Measurements from ENCODE around the gene THAP7. TPM values are rescaled to one million over a fixed set of nuclear protein-coding genes. Genes with fewer than 3 reads are reported as not detected.

THAP7 gene
- total and polyA plus RNA-seq, 2 donors from 2014 or later, result 25.5 to 44.1 TPM

DNA sequence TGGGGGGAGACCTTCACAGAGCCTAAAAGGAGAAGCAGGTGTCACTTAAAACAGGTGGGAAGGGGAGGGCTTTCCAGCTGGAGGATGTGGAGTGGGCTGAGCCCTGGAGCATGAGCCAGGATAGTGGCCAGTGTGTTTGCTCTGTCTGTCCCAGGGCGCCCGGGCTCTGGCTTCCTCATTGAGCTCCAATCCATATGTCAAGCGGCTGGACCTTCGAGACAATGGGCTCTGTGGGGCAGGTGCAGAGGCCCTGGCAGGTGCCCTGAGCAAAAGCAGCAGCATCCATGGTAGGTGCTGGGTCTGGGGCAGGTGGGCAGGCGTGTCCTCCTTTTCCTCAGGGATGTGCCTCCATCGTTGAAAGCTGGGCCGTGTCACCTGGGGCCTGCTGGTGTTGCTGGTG lies 45.8 kb upstream of the THAP7 start:
- Histone ChIP-seq H3K4me3 (ENCODE audit: low read length in 3 of 3) (no peak overlapping the region), H3K4me1 (ENCODE audit: control insufficient read depth in 2 of 3, insufficient read depth in 2 of 3, low read depth in 1 of 3, low read length in 3 of 3) (peaks cover 0 to 6% (median 0%) of the 10 kb centered on the region in 3 donors), H3K27me3 (ENCODE audit: control insufficient read depth, insufficient read depth, low read length) (no peaks in the 10 kb centered on the region), H3K27ac (ENCODE audit: low read depth in 2 of 2, low read length in 2 of 2) (no peak overlapping the region), H3K9ac (ENCODE audit: low read length in 3 of 3) (no peak overlapping the region), H3K36me3 (ENCODE audit: control insufficient read depth in 2 of 3, insufficient read depth in 3 of 3, low read length in 3 of 3) (no peaks in the 10 kb centered on the region), H3K9me3 (ENCODE audit: control insufficient read depth in 2 of 3, insufficient read depth in 1 of 3, low read length in 3 of 3) (no peaks in the 10 kb centered on the region)
- intact Hi-C loops (cut with DNase I), result no loop called here
- no peak for FAIRE-seq
- DNase-seq, result no peak
- TF ChIP-seq, protein P1, sequence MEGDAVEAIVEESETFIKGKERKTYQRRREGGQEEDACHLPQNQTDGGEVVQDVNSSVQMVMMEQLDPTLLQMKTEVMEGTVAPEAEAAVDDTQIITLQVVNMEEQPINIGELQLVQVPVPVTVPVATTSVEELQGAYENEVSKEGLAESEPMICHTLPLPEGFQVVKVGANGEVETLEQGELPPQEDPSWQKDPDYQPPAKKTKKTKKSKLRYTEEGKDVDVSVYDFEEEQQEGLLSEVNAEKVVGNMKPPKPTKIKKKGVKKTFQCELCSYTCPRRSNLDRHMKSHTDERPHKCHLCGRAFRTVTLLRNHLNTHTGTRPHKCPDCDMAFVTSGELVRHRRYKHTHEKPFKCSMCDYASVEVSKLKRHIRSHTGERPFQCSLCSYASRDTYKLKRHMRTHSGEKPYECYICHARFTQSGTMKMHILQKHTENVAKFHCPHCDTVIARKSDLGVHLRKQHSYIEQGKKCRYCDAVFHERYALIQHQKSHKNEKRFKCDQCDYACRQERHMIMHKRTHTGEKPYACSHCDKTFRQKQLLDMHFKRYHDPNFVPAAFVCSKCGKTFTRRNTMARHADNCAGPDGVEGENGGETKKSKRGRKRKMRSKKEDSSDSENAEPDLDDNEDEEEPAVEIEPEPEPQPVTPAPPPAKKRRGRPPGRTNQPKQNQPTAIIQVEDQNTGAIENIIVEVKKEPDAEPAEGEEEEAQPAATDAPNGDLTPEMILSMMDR (IDR thresholded peaks at IDR 0.05; ENCODE audit: borderline replicate concordance, extremely low read depth, insufficient read depth), result no peak

DNA sequence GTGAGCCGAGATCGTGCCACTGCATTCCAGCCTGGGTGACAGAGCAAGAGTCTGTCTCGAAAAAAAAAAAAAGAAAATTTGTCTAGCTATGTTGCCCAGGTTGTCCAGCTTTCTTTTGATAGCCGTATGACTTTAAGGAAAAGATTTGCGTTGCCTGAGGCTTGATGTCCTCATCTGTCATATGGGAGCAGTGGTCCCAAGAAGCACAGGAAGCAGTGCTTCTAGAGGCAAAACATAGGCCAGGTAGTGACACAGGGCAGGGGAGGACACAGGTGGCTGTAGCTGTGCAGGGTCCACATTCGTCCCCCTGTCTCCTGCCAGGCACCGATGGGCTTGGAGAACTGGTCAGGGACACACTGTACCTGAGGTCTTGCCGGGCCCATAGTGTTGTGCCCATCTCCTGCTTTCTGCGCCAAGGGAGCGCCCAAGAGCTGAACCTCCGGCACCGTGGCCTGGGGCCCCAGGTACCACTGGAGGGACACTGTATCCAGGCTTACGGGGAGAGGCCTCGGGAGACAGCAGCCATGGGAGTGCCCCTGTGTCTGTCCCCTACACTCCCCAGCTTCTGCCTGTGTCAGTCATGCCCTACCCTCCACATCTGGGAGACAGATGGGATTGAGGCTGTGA lies 45.2 kb upstream of the THAP7 start:
- no peak for DNase-seq
- intact Hi-C loops (cut with DNase I), result no loop called here

DNA sequence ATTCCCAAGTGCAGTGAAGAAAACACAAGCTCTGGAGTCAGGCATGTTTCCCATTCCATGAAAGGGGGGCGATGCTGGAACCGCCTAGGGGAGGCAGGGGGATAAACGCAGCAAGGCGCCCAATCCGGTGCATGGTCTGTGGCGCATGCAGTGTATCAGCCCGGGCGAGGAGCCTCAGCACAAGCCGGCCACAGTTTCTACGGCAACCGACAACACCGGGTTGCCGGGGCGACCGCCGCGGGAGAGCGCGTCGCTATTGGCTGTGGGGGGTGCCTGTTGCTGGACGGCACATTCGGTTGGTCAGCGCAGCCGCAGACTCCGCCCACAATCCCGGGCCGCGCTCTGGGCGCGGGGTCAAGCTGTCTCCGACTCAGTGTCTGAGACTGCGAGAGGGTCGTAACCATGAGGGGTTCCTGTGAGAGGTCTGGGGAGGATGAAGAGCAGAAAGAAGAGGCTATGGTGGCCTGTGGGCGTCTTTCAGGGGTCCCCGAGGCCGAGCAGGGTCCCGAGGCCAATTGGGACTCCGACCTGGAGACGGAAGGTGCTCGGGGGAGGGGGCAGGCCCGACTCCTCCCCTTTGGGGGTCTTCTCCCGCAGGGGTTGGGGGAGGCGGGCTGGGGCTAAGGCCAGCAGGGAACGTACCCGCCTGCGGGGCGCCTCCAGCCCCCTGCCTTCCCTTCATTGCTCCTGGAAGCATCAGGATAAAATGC lies 43.8 kb upstream of the THAP7 start, which contains the start of gene LRRC74B:
Gene LRRC74B, plus strand, starts transcription at position 362 of the 710 bp plus-strand sequence. Its CDS starts 41 bp downstream, at position 403.
- Histone ChIP-seq H3K9ac (ENCODE audit: low read length in 3 of 3) (peak within 1 kb of the TSS in 1 of 3 donors; percentile 31), H3K27ac (ENCODE audit: low read depth in 2 of 2, low read length in 2 of 2) (no peak within 1 kb of the TSS), H3K4me1 (ENCODE audit: control insufficient read depth in 2 of 3, insufficient read depth in 2 of 3, low read depth in 1 of 3, low read length in 3 of 3) (peaks cover 0 to 6% (median 0%) of the 10 kb centered on the region in 3 donors), H3K27me3 (ENCODE audit: control insufficient read depth, insufficient read depth, low read length) (no peaks in the 10 kb centered on the region), H3K9me3 (ENCODE audit: control insufficient read depth in 2 of 3, insufficient read depth in 1 of 3, low read length in 3 of 3) (no peaks in the 10 kb centered on the region), H3K36me3 (ENCODE audit: control insufficient read depth in 2 of 3, insufficient read depth in 3 of 3, low read length in 3 of 3) (no peaks in the 10 kb centered on the region), H3K4me3 (ENCODE audit: low read length in 3 of 3) (peak within 1 kb of the TSS; percentile 51 to 66 (median 59))
- peak; percentile 96 to 97 (median 96) for DNase-seq
- FAIRE-seq, result no peak
- intact Hi-C loops (cut with DNase I), result no loop called here
- TF ChIP-seq, protein P1 (IDR thresholded peaks at IDR 0.05; ENCODE audit: borderline replicate concordance, extremely low read depth, insufficient read depth), result no peak

More for the DNA sequence above, 45.2 kb upstream of the THAP7 start:
- Histone ChIP-seq H3K36me3 (ENCODE audit: control insufficient read depth in 2 of 3, insufficient read depth in 3 of 3, low read length in 3 of 3) (no peaks in the 10 kb centered on the region), H3K27me3 (ENCODE audit: control insufficient read depth, insufficient read depth, low read length) (no peaks in the 10 kb centered on the region), H3K9ac (ENCODE audit: low read length in 3 of 3) (no peak overlapping the region), H3K4me3 (ENCODE audit: low read length in 3 of 3) (no peak overlapping the region), H3K9me3 (ENCODE audit: control insufficient read depth in 2 of 3, insufficient read depth in 1 of 3, low read length in 3 of 3) (no peaks in the 10 kb centered on the region), H3K4me1 (ENCODE audit: control insufficient read depth in 2 of 3, insufficient read depth in 2 of 3, low read depth in 1 of 3, low read length in 3 of 3) (peaks cover 0 to 6% (median 0%) of the 10 kb centered on the region in 3 donors), H3K27ac (ENCODE audit: low read depth in 2 of 2, low read length in 2 of 2) (no peak overlapping the region)
- TF ChIP-seq, protein P1 (IDR thresholded peaks at IDR 0.05; ENCODE audit: borderline replicate concordance, extremely low read depth, insufficient read depth), result no peak
- no peak for FAIRE-seq
